GM12891 (cell line): ENCODE results near the gene MECR.

ENCODE experiments used
- DNase-seq: peaks from one replicate; pipeline ENCODE4 v3.0.0; 2011; ENCODE audit warnings: low spot score; ENCODE audit not compliant: insufficient read length
- FAIRE-seq: peaks from 2 replicates; lab custom pipeline; 2011; peaks lifted over from hg19 to GRCh38; lab: Jason Lieb, UNC
- PAX5 ChIP-seq: IDR thresholded peaks from 2 replicates; pipeline ENCODE4 v1.6.1; 2011; ENCODE audit warnings: low read length, moderate library complexity, mild to moderate bottlenecking; ENCODE audit not compliant: insufficient read depth, severe bottlenecking
- POLR2A ChIP-seq: IDR thresholded peaks from 2 replicates; pipeline ENCODE4 v1.6.1; 2011; ENCODE audit warnings: low read depth, low read length, control low read depth
- POLR2AphosphoS5 ChIP-seq: IDR thresholded peaks from 2 replicates; pipeline ENCODE4 v1.6.1; 2011; ENCODE audit warnings: low read depth, low read length, control low read depth
- POU2F2 ChIP-seq: IDR thresholded peaks from 2 replicates; pipeline ENCODE4 v1.6.1; 2011; ENCODE audit warnings: low read depth, mild to moderate bottlenecking, control low read depth, low read length, moderate library complexity
- SPI1 ChIP-seq: IDR thresholded peaks from 2 replicates; pipeline ENCODE4 v1.6.1; 2011; ENCODE audit warnings: low read depth, low read length, control low read depth
- TAF1 ChIP-seq: IDR thresholded peaks from 2 replicates; pipeline ENCODE4 v1.6.1; 2011; ENCODE audit warnings: low read depth, low read length, control low read depth

Gene MECR

GRCh38 chr1:29176576-29176975 lies 54.2 kb downstream of the MECR start:
- no peak for FAIRE-seq
- no peak for DNase-seq
- no peak for TF ChIP-seq POLR2AphosphoS5
- no peak for TF ChIP-seq TAF1
- no peak for TF ChIP-seq POLR2A
- no peak for TF ChIP-seq SPI1
- no peak for TF ChIP-seq POU2F2
- TF ChIP-seq PAX5 = no peak

DNA sequence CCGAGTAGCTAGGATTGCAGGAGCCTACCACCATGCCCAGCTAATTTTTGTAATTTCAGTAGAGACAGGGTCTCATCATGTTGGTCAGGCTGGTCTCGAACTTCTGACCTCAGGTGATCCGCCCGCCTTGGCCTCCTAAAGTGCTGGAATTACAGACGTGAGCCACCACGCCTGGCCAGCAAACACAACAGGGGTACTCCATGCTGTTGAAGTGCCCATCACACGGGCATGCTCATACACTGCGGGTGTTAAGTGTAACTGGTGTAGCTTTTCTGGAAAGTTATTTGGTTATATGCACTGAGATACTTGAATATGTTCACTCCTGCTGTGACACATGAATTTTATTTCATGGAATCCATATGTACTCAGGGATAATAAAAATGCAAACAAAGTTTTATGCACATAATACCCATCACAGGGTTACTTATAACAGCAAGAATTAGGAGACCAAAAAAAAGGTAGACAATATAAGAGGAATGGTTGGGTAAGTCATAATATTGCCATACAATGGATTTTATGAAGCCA lies 58.3 kb downstream of the MECR start:
- peak; percentile 55 for FAIRE-seq
- TF ChIP-seq TAF1 (no peak), POLR2AphosphoS5 (no peak), POU2F2 (no peak), PAX5 (no peak), SPI1 (no peak), POLR2A (no peak)
- DNase-seq = no peak

- DNase-seq = no peak
- FAIRE-seq = no peak
- TF ChIP-seq POU2F2 = no peak
- no peak for TF ChIP-seq TAF1
- no peak for TF ChIP-seq SPI1
These were observed 59.2 kb downstream of the MECR start for GRCh38 chr1:29171521-29171920.

DNA sequence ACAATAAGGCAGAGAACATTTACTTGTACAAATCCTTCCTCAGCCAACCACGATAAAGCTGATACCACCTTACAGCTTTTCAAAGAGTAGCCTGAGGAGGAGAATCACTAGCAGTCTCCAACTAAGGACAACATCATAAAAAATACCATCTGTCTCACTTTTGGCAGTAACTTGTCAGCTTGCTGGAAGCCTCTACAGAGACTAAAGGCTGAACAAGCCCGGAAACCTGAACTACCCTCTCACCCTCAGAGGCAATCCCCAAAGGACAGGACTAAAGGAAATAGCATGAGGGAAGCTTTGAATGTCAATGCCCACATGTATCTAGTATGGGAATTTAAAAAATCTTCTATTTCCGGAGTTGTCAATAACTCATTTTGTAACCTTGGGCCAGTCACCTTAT lies 59.6 kb downstream of the MECR start:
- FAIRE-seq (peak; percentile 23), DNase-seq (no peak)
- no peak for TF ChIP-seq POLR2A
- no peak for TF ChIP-seq POLR2AphosphoS5
- no peak for TF ChIP-seq PAX5
- no peak for TF ChIP-seq POU2F2
- no peak for TF ChIP-seq TAF1
- no peak for TF ChIP-seq SPI1

DNA sequence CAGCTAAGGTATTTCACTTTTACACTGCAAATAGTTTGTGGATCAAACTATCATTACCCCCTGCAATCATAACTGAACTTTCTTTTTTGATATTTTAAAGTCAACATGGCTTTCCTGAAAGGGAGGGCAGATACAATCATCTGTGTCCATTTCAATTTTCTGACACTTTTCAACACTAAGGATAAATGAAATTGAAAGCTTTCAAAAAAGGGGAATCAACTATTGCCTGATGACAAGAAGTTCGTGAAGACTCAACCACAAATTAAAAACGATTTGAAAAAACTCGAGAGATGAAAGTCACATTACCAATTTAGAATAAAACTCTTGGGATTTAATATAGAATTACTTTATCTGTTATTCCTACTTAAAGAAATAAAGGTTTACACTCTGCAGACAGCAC lies 60.8 kb downstream of the MECR start:
- DNase-seq (no peak), FAIRE-seq (no peak)
- TF ChIP-seq POLR2A = no peak
- TF ChIP-seq POU2F2 = no peak
- no peak for TF ChIP-seq TAF1
- TF ChIP-seq SPI1 = no peak
- no peak for TF ChIP-seq POLR2AphosphoS5
- TF ChIP-seq PAX5 = no peak

- no peak for FAIRE-seq
- no peak for DNase-seq
- TF ChIP-seq POLR2AphosphoS5 (no peak), POU2F2 (no peak), PAX5 (no peak), TAF1 (no peak), SPI1 (no peak), POLR2A (no peak)
These were observed 62.8 kb downstream of the MECR start for GRCh38 chr1:29167904-29168303.

DNA sequence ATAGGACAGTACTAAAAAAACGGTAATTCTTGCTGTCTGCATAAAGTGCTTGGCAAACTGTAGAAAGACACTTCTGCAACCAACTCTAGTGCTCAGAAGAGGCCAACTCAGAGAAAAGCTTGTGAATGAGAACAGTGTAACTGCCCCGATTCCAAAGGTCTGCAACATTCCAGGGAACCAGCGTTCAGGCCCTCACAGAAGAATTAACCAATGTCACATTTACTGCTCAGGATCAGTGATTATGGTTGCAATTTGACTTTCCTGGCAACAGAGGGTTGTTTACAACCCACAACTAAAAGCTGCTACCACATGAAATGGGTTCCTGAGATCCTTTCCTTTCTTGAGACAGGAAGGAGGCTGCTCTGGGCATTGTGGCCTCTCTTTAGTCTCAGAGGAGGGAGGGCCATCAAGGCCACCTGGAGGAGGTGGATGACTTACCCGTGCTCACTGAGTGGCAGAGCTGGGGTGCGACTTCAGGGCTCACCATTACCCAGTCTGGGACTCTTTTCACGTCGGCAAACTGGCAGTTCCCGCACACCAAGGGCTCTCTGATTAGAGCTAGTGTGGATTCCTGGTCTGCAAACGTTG lies 64.3 kb downstream of the MECR start:
- no peak for TF ChIP-seq POU2F2
- no peak for TF ChIP-seq SPI1
- TF ChIP-seq POLR2AphosphoS5 = peak; percentile 45; the same call in 1 of the 2 replicates
- TF ChIP-seq PAX5 = no peak
- TF ChIP-seq POLR2A = no peak
- DNase-seq = no peak
- FAIRE-seq = no peak

GRCh38 chr1:29164588-29164987 lies 66.1 kb downstream of the MECR start:
- no peak for DNase-seq
- no peak for FAIRE-seq
- TF ChIP-seq PAX5 (no peak), POU2F2 (no peak), POLR2A (no peak), SPI1 (no peak), TAF1 (no peak), POLR2AphosphoS5 (no peak)

DNA sequence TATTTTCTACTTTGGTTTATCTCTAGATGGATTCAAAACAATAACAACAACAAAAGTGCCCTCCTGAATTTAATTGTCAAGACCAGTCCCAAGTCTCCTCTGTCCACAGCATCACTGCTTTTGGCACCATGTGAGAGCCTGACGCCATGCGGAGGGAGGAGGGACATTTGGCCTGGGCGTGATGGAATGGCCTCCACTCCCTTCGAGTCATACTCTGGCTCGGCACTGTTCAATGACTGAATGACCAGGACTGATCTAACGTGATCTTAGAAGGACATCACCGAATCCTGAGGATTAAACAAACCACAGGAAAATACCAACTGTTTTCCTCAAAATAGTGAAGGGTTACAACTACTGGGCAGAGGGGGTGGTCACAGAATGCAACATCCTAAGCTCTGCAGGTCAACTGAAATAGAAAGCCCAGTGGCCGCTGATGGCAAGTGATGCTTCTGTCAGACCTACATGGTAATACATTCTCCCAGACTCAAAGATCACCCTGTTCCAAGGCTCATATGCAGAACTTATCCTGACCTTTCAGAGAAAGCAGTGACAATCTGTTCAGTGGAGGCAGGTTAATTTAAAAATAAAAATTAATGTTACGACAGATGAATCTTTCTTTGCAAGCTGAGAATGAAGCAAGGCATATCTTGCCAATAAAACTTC lies 68.1 kb downstream of the MECR start:
- no peak for FAIRE-seq
- TF ChIP-seq POLR2AphosphoS5 = no peak
- no peak for TF ChIP-seq SPI1
- TF ChIP-seq TAF1 = no peak
- TF ChIP-seq PAX5 = no peak
- TF ChIP-seq POU2F2 = no peak
- no peak; the same call in 1 of the 2 replicates for TF ChIP-seq POLR2A
- DNase-seq = no peak

DNA sequence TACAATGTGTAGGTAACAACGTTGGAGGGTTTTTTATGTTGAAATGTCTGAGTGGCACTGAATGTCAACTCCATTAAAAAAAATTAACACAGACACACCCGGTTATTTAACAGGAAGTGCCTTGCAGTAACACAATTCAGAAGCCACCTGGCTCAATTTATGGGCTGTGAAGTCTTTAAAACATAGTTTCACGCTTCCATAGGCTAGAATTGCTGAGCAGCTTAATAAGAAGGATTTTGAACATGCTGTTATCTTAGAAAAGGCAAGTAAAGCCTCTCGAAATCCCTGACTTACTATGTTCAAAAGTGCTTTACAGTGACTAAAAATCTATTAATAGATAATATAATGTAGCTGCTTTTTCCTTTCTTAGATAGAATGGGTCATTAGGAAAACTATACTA lies 68.7 kb downstream of the MECR start:
- DNase-seq (no peak), FAIRE-seq (no peak)
- no peak for TF ChIP-seq POLR2AphosphoS5
- TF ChIP-seq SPI1 = no peak
- TF ChIP-seq PAX5 = no peak
- TF ChIP-seq TAF1 = no peak
- TF ChIP-seq POLR2A = no peak
- no peak for TF ChIP-seq POU2F2
